HG02678 (cell line): Measurements from ENCODE around the gene RNF34.

Source experiments
- ATAC-seq: cut with Tn5 transposase; IDR thresholded peaks from one replicate; pipeline ENCODE4 v1.9.1; 2021; ENCODE audit warnings: mild to moderate bottlenecking, moderate library complexity; ENCODE audit not compliant: unreplicated experiment

RNF34 gene

GRCh38 chr12:121465921-121466793 is 66.2 kb downstream of the RNF34 start:
- ATAC-seq: peak; percentile 15

- ATAC-seq: peak; percentile 89
Measured at GRCh38 chr12:121466794-121467637, 67.1 kb downstream of the RNF34 start.

GRCh38 chr12:121467638-121468498 is 68.0 kb downstream of the RNF34 start:
- no peak for ATAC-seq

GRCh38 chr12:121468499-121468801 is 68.5 kb downstream of the RNF34 start:
- no peak for ATAC-seq

- no peak for ATAC-seq
Measured at GRCh38 chr12:121470751-121471150, 70.8 kb downstream of the RNF34 start.

GRCh38 chr12:121472150-121472905 is 72.4 kb downstream of the RNF34 start:
- no peak for ATAC-seq
